Measurements from ENCODE around the gene APOL5.

Gene APOL5

DNA sequence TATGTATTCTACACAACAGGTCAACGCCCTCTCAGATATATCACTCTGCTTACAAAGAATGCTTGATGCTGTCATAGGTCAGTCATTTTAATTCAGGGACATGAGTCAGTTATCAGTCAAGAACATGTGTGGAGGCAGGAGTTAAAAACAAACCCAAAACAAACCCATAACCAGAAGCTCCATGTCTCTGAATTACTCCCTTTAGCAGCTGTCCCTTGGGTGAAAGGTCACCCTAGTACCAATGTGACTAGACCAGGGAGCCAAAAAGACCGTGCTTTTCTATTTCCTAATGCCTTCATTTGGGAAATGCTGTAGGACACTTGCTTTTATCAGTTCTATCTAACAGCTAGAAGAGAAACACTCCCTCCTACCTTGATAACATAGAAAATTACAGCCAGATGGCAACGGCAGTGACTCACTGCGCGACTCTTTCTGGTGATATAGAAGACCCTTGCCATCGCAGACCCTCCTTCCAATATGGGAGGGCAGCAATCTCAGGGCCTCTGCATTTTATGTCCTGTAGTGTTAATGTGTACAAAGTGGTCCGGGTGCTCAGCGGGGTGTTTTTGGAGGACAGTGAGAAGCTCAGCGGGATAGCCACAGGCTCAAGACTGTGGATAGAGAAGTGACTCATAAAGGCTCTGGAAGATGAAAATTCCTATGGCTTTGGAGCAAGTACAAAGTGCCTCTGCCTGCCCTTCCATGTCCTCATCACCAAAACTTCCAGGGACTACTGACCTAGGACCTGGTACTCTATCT, 24.8 kb downstream of the APOL5 start:
- no peak for DNase-seq (ENCODE audit: low read depth in 2 of 2)

DNA sequence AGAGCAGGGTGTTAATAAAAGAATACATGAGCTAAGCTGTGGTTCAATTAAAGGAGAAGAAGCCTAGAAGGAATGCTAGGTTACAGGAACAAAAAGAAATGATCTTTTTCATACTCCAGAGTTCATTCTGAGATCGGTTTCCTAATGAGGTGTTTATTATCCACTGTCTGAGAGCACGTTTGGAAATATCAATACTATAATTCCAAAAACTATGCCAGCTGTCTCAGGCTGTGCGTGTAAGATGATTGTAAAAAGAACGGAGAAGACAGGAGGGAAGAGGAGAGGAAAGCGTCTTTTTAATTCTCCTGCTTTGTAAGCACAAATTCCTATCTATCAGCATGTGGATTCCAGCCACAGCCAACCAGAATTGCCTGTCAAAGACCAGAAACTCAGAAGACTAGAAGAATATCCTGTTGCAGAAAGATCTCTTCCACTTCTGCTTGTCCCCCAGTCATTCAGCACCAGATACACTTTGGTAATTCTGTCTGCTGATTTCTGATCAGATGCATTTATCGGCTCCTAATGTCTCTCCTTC, 25.7 kb downstream of the APOL5 start:
- DNase-seq (ENCODE audit: low read depth in 2 of 2) = no peak

DNA sequence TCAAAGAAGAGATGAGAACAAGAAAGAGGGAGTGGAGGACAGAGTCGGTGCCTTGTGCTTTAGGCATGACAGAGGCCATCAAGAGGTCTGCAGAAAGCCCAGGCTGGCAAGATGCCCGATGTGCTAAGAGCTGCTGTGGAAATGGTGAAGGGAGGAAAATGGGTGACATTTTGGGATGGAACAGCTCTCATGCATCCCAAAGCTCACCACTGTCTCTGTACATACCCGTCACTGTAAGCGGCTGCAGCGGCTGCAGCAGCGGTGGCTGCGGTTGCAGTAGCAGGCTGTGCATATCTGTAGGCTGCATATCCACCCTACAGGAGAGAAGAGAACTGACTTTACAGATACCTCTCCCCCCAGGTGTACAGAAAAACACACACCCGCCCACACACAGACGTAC, 28.6 kb downstream of the APOL5 start:
- DNase-seq (ENCODE audit: low read depth in 2 of 2) = no peak

DNA sequence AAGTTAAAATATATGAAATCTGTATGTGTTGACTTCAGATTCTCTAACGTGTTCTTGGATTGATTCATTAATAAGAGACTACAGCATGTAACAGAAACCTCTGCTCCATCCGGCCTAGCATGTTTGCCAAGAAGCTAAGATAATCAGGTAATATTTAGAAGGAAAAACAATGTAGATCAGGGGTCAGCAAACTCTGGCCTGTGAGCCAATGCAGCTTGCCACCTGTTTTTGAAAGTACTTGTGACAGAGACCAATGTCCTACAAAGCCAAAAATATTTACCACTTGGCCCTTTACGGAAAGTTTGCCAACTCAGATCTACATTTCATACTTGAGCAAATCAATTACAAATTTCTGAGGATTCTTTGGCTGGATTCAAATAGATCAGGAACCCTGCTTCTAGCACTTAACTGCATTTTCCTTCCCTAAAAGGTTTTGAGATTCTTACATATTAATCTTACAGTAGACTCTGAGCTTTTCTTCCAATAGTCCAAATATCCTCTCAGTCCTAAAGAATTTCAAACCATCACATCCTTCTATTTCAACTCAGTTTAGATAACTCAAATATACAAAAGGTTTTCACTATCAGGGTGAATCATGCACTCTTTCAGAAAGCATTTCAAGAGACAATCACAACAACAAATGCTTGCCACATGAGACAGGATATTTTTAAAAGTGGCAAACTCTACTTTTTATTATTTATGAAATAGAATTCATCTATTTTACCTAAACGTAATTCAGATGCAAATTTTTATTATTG, 29.5 kb downstream of the APOL5 start:
- no peak for DNase-seq (ENCODE audit: low read depth in 2 of 2)

DNA sequence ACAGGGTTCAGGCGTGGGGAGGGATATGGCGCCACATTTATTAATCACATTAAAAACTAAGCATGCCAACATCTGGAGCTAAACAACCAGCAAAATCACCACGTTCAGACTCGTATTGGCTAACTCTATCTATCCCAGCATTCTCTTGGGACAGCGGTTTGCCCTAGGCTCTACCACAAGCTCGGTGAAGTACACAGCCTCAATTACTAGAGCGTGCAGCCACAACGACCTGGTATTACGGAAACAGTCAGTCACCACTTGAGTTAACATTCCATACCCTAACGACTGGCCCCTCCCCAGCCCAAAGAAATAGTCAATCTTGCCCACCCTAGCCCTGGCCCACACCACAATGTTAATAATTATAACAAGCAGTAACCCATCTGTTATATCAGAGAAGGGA, 32.1 kb downstream of the APOL5 start:
- DNase-seq (ENCODE audit: low read depth in 2 of 2) = no peak

DNA sequence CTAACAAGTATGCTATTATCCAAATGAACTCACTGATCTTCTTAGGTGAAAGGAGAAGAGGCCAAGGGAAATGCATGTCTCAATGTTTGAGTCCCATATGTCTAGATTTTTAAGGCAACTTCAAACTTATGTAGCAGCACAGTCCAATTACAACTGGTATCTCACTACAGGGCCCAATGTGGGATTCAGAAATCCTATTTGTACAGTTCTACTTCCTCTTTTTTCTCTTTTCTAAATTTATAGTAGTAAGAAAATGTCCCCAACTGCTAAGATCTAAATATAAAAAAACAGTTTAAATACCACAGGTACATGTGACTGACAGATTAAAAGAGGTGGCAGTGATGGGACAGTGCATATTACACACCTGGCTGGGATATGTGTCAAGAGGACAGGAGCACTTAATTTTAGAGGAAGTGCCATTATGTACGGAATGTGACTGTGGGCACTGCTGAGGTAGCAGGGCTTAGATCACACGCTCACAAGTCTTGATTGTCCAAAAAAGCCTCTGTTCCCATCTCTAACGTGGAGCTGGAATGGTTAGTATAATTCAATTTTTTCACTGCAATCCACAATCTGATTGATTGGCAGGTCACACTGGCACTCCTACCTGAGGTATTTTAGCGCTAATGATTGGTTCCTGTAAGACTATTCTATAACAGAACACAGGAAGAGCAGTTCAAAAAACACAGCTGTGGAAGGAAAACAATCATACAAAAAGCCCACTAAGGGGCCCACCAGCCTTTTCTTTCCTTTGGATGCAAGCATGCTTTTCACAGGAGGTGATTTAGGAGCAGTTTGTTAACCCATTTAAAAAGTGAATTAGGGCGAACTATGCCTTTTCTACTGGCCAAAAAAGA, 34.6 kb downstream of the APOL5 start:
- no peak for DNase-seq (ENCODE audit: low read depth in 2 of 2)

DNA sequence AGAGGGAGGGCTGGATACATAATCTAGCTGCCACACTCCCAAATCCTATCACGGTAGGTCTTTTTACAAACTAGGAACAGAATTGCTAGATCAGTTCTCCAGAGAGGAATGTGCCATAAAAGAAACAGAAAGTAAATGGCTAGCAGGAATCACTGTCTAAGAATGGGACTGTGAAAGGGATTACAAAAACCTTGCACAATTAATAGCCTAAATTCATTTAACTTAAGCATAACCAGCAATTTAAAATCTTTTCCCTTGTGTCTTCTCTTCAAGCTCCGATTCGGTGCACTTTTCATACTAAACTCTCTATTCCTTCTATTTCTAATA, 35.2 kb downstream of the APOL5 start:
- DNase-seq (ENCODE audit: low read depth in 2 of 2) = no peak

DNA sequence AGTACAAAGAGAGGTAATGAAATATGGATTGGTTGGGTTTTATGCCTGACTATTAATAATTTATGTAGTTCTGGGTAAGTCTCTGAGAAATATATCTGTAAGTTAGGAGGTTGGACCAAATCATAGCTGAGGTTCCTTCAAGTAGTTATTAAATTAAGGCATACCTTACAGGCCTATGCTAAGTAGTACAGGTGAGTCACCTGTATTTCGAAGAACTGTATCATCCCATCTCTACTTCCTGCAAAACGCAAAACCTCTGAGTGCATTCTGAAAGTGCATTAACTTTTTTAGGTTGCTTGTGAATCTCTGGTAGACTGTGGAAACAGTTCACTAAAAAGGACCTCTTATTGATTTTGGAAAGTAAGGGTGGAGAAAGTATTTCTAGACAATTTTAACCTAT, 37.1 kb downstream of the APOL5 start:
- no peak for DNase-seq (ENCODE audit: low read depth in 2 of 2)

DNA sequence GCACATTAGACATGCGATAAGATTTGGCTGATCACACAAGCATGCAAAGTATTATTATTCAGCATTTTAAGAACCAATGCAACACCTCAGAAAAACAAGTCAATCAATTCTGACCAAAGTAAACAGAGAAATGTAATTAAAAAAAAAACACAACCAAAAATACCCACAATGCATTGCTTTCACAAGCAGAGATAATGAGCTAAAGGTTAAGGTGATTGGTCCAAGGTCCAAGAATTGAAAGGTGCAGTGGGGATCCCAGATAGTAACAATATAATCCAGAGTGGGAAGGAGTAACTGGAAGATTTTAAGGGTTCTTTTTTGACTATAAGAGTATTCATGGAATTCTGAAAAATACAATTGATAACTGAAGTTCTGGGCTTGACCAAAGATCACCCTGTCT, 39.0 kb downstream of the APOL5 start:
- DNase-seq (ENCODE audit: low read depth in 2 of 2) = no peak

DNA sequence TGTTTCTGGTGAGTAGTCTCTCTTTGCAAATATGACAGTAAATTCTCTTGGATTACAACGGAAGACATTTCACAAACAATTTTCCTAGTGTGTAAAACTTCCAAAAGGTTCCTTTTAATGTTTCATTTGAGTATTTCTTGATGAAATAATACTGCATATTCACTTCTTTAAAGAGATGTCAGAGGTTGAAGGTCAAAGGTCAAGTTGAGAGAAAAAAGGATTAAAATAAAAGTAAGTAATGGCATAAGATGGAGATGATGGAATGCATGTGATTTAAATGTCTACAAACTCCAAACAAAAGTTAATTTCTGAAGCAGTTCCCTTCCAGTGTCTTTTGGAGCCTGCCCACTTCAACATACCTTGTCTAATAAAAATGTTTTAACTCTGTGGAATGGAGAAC, 40.7 kb downstream of the APOL5 start:
- DNase-seq (ENCODE audit: low read depth in 2 of 2) = no peak

DNA sequence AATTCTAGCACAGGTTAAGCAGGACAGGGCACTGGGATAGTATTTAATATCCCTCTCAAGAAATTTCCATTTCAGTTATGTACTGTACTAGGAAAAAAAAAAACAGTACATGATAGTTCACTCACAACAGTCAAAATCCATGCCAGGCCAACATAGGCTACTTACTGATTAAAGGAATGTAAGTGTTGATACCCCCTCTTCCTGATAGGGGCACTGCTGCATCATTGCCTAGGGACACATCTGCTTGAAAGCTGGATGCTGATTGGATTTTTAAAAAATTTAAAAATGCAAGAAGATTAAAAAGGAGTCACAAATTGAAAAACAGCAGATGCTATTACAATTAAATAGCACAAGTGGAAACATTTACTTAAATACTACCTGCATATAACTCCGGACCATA, 43.4 kb downstream of the APOL5 start:
- no peak for DNase-seq (ENCODE audit: low read depth in 2 of 2)

DNA sequence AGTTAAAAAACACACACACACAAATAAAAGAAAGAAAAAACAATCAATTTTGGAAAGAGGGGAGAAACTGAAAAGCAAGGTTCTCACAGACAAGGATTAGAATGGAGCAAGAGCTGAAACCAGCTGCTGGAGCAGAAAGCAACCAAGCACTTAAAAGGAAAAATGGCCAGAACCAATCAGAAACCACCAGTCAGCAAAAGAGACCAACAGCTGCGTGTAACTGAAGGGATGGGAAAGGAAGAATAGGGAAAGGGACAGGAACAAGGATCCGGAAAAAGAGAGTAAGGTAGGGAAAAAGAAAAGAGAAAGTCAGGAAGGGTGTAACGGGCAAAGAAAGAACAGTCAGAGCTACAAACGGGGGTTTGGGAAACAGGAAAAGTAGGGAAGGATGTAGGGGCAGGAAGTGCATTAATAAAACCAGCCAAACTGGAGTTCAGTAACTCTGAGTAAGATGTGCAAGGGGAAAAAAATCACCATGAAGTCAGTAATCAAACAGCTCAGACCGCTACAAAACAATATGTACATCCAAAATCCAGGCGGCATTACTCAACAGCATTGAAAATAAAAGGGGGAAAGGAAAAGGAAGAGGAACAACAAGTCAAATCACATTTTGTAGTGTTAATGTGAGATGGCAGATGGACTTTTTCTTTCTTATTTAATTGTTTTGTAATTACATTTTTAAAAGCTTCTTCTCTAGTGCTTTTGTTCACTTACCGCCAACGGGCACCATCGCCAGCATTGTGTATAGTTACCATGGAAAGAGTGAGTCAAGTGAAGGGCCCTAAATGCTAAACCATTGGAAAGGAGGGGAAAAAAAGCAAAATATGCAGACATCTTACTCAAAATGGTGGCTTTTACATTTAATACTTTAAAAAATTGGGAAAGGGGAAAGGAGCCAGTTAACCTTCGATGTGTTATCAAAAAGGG, 49.2 kb downstream of the APOL5 start:
- DNase-seq (ENCODE audit: low read depth in 2 of 2) = no peak

DNA sequence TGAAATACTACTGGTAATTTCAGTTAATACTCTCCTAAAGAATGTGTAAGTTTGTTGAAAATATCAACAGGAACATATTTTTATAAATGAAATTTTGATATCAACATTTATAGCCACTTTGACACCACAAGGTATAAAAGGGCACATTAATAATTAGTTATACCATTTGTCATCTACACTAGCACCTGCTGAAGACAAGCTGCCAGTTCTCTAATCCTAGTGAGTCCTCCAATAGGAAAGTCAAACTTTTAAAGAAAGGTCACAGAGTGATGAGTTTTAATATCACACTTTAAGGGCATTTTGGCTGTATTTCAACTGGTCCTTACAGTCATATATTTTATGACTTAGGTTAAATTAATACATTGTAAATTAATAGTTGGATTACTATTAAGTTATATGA, 52.3 kb downstream of the APOL5 start:
- no peak for DNase-seq (ENCODE audit: low read depth in 2 of 2)

DNA sequence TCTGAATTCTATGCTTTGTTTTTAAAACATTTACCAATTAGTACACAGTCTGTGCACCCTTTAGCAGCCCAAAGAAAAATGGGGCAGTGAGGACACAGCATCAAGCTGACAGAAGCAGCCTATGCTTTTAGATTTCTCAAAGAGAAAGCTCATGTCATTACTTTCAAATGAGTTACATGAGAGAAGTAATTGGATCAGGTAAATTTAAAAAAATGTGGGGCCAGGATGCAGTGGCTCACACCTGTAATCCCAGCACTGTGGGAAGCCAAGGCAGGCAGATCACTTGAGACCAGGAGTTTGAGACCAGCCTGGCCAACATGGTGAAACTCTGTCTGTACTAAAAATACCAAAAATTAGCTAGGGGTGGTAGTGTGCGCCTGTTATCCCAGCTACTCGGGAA, 57.7 kb downstream of the APOL5 start:
- DNase-seq (ENCODE audit: low read depth in 2 of 2) = no peak

DNA sequence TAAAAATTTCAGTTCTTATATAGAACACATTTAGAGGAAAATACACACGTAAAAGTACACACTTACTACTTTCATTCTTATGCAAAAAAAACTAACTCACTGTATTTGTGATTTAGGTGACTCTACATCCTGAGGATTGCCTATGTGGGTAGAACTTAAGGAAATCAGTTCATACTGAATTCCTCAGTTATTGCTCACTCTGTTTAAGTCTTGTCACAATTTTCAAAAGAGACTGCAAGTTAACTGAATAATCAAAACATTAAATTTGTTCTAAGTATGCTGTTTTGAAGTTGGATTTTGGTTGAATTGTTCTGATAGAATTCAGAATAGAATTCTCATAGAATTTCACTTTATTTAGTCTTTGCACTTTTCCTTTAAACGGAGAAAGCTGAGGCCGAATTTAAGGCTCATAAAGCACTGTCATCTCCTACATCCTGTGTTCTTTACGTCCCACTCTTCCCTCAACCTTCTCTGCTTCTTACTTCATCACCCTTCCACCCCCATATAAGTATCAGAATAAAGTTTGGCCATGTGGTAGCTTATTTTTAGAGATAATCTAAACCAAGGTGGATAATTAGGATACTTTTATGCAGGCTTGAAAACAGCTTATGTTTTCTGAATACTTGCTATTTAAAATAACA, 59.8 kb downstream of the APOL5 start:
- no peak for DNase-seq (ENCODE audit: low read depth in 2 of 2)

Data from stimulated activated CD4-positive, alpha-beta T cell treated with anti-CD3 and anti-CD28 coated beads, Interleukin-1b, Interleukin-23, amount 100 ng/mL, for 1 hour (primary cell).